ENCODE measurements around the gene LYSMD2.

DNA sequence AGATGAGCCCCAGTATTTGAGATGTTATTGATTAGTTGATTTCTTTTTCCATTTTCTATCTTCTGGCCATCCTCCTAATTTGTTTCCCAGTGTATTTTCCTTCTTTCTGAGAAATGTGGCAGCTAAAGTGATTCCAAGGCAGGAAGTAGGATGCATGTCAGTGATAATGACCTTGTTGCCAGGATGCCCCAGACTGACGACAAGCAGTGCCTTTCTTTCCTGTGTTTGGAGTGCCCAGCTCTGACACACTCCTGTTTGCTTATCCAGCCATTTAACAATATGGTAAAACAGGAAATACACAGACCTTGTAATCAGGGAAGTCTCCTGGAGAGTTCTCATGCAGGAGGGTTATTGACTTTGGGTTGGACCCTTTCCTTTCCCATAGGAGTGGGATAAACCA is 34.3 kb upstream of the LYSMD2 start:
- TF ChIP-seq POLR2A (IDR thresholded peaks at IDR 0.05) (no peak), CTCF (IDR thresholded peaks at IDR 0.05) (no peak)

Measured in heart left ventricle (tissue), 13 donors.